Measurements from ENCODE around the gene OR1Q1.
"Not testable (repeated sequence)": the region's sequence is repeated elsewhere in the genome, so short reads cannot be mapped to it uniquely, and the experiment has no call there.

Gene OR1Q1

GRCh38 chr9:122614362-122614761 is at the start of gene OR1Q1:
Gene OR1Q1, plus strand, starts transcription at chr9:122614738. Its CDS starts 0 bp downstream, at chr9:122614738.
- Histone ChIP-seq H3K4me3 (ENCODE audit: low read length) (no peak within 1 kb of the TSS), H3K27me3 (ENCODE audit: insufficient read depth, low read length) (peaks cover 4% of the 10 kb centered on the region), H3K4me1 (ENCODE audit: insufficient read depth, low read length) (no peaks in the 10 kb centered on the region), H2AFZ (ENCODE audit: low read depth, low read length) (no peak within 1 kb of the TSS), H3K36me3 (ENCODE audit: insufficient read depth, low read length) (no peaks in the 10 kb centered on the region), H3K9me3 (ENCODE audit: low read length) (no peaks in the 10 kb centered on the region)

- Histone ChIP-seq H3K9me3 (ENCODE audit: low read length) (no peaks in the 10 kb centered on the region), H3K4me1 (ENCODE audit: insufficient read depth, low read length) (no peaks in the 10 kb centered on the region), H2AFZ (ENCODE audit: low read depth, low read length) (no peak overlapping the region), H3K4me3 (ENCODE audit: low read length) (no peak overlapping the region), H3K27me3 (ENCODE audit: insufficient read depth, low read length) (no peaks in the 10 kb centered on the region), H3K36me3 (ENCODE audit: insufficient read depth, low read length) (no peaks in the 10 kb centered on the region)
Measured at GRCh38 chr9:122567901-122568300, 46.6 kb upstream of the OR1Q1 start.

- Histone ChIP-seq H3K4me3 (ENCODE audit: low read length) (no peak overlapping the region), H3K36me3 (ENCODE audit: insufficient read depth, low read length) (no peaks in the 10 kb centered on the region), H3K9me3 (ENCODE audit: low read length) (no peaks in the 10 kb centered on the region)
Measured at GRCh38 chr9:122572456-122572855, 42.1 kb upstream of the OR1Q1 start.

GRCh38 chr9:122579874-122580273 is 34.7 kb upstream of the OR1Q1 start:
- Histone ChIP-seq H3K4me1 (ENCODE audit: insufficient read depth, low read length) (no peaks in the 10 kb centered on the region), H2AFZ (ENCODE audit: low read depth, low read length) (no peak overlapping the region), H3K4me3 (ENCODE audit: low read length) (no peak overlapping the region), H3K9me3 (ENCODE audit: low read length) (no peaks in the 10 kb centered on the region), H3K36me3 (ENCODE audit: insufficient read depth, low read length) (no peaks in the 10 kb centered on the region), H3K27me3 (ENCODE audit: insufficient read depth, low read length) (no peaks in the 10 kb centered on the region)

More at GRCh38 chr9:122572456-122572855, 42.1 kb upstream of the OR1Q1 start:
- H3K4me1 ChIP-seq (ENCODE audit: insufficient read depth, low read length) = no peaks in the 10 kb centered on the region
- H2AFZ ChIP-seq (ENCODE audit: low read depth, low read length) = no peak overlapping the region
- no peaks in the 10 kb centered on the region for H3K27me3 ChIP-seq (ENCODE audit: insufficient read depth, low read length)

GRCh38 chr9:122580360-122580759 is 34.2 kb upstream of the OR1Q1 start:
- Histone ChIP-seq H2AFZ (ENCODE audit: low read depth, low read length) (no peak overlapping the region), H3K9me3 (ENCODE audit: low read length) (no peaks in the 10 kb centered on the region), H3K4me1 (ENCODE audit: insufficient read depth, low read length) (no peaks in the 10 kb centered on the region)

GRCh38 chr9:122583284-122583683 is 31.3 kb upstream of the OR1Q1 start, which contains the start of gene OR1L8:
Gene OR1L8, minus strand, starts transcription at chr9:122583384. Its CDS starts 14,907 bp downstream, at chr9:122568477.
- not testable (repeated sequence) for H3K27me3 ChIP-seq (ENCODE audit: insufficient read depth, low read length); H3K9me3 ChIP-seq (ENCODE audit: low read length); H3K4me1 ChIP-seq (ENCODE audit: insufficient read depth, low read length); H2AFZ ChIP-seq (ENCODE audit: low read depth, low read length); H3K4me3 ChIP-seq (ENCODE audit: low read length); H3K36me3 ChIP-seq (ENCODE audit: insufficient read depth, low read length)

More at GRCh38 chr9:122580360-122580759, 34.2 kb upstream of the OR1Q1 start:
- Histone ChIP-seq H3K36me3 (ENCODE audit: insufficient read depth, low read length) (no peaks in the 10 kb centered on the region), H3K4me3 (ENCODE audit: low read length) (no peak overlapping the region), H3K27me3 (ENCODE audit: insufficient read depth, low read length) (no peaks in the 10 kb centered on the region)

GRCh38 chr9:122605691-122606090 is 8.8 kb upstream of the OR1Q1 start:
- Histone ChIP-seq H2AFZ (ENCODE audit: low read depth, low read length) (no peak overlapping the region), H3K27me3 (ENCODE audit: insufficient read depth, low read length) (peaks cover 4% of the 10 kb centered on the region), H3K9me3 (ENCODE audit: low read length) (no peaks in the 10 kb centered on the region), H3K4me3 (ENCODE audit: low read length) (no peak overlapping the region), H3K4me1 (ENCODE audit: insufficient read depth, low read length) (no peaks in the 10 kb centered on the region), H3K36me3 (ENCODE audit: insufficient read depth, low read length) (no peaks in the 10 kb centered on the region)

GRCh38 chr9:122606587-122606986 is 8.0 kb upstream of the OR1Q1 start:
- Histone ChIP-seq H3K4me1 (ENCODE audit: insufficient read depth, low read length) (no peaks in the 10 kb centered on the region), H3K9me3 (ENCODE audit: low read length) (no peaks in the 10 kb centered on the region), H3K27me3 (ENCODE audit: insufficient read depth, low read length) (peaks cover 4% of the 10 kb centered on the region), H3K4me3 (ENCODE audit: low read length) (no peak overlapping the region), H2AFZ (ENCODE audit: low read depth, low read length) (no peak overlapping the region), H3K36me3 (ENCODE audit: insufficient read depth, low read length) (no peaks in the 10 kb centered on the region)

- Histone ChIP-seq H3K4me1 (ENCODE audit: insufficient read depth, low read length) (no peaks in the 10 kb centered on the region), H2AFZ (ENCODE audit: low read depth, low read length) (no peak overlapping the region), H3K36me3 (ENCODE audit: insufficient read depth, low read length) (no peaks in the 10 kb centered on the region), H3K4me3 (ENCODE audit: low read length) (no peak overlapping the region), H3K9me3 (ENCODE audit: low read length) (no peaks in the 10 kb centered on the region), H3K27me3 (ENCODE audit: insufficient read depth, low read length) (peaks cover 4% of the 10 kb centered on the region)
Measured at GRCh38 chr9:122609804-122610203, 4.7 kb upstream of the OR1Q1 start.

- Histone ChIP-seq H3K4me1 (ENCODE audit: insufficient read depth, low read length) (no peaks in the 10 kb centered on the region), H3K4me3 (ENCODE audit: low read length) (no peak overlapping the region)
Measured at GRCh38 chr9:122619996-122620395, 5.5 kb downstream of the OR1Q1 start.

GRCh38 chr9:122642226-122642625 is 27.7 kb downstream of the OR1Q1 start:
- no peaks in the 10 kb centered on the region for H3K9me3 ChIP-seq (ENCODE audit: low read length)
- no peaks in the 10 kb centered on the region for H3K4me1 ChIP-seq (ENCODE audit: insufficient read depth, low read length)
- H3K36me3 ChIP-seq (ENCODE audit: insufficient read depth, low read length) = no peaks in the 10 kb centered on the region
- no peaks in the 10 kb centered on the region for H3K27me3 ChIP-seq (ENCODE audit: insufficient read depth, low read length)
- H2AFZ ChIP-seq (ENCODE audit: low read depth, low read length) = no peak overlapping the region
- no peak overlapping the region for H3K4me3 ChIP-seq (ENCODE audit: low read length)

More at GRCh38 chr9:122619996-122620395, 5.5 kb downstream of the OR1Q1 start:
- H3K36me3 ChIP-seq (ENCODE audit: insufficient read depth, low read length) = no peaks in the 10 kb centered on the region
- no peaks in the 10 kb centered on the region for H3K27me3 ChIP-seq (ENCODE audit: insufficient read depth, low read length)
- no peaks in the 10 kb centered on the region for H3K9me3 ChIP-seq (ENCODE audit: low read length)
- H2AFZ ChIP-seq (ENCODE audit: low read depth, low read length) = no peak overlapping the region

- Histone ChIP-seq H3K9me3 (ENCODE audit: low read length) (no peaks in the 10 kb centered on the region), H2AFZ (ENCODE audit: low read depth, low read length) (no peak overlapping the region), H3K4me3 (ENCODE audit: low read length) (no peak overlapping the region), H3K27me3 (ENCODE audit: insufficient read depth, low read length) (peaks cover 3% of the 10 kb centered on the region), H3K4me1 (ENCODE audit: insufficient read depth, low read length) (no peaks in the 10 kb centered on the region), H3K36me3 (ENCODE audit: insufficient read depth, low read length) (no peaks in the 10 kb centered on the region)
Measured at GRCh38 chr9:122656378-122656777, 41.8 kb downstream of the OR1Q1 start.

GRCh38 chr9:122657527-122657926 is 43.0 kb downstream of the OR1Q1 start, which contains the start of gene OR1B1:
Gene OR1B1, minus strand, starts transcription at chr9:122657627.
- H3K9me3 ChIP-seq (ENCODE audit: low read length) = no peaks in the 10 kb centered on the region
- H3K4me3 ChIP-seq (ENCODE audit: low read length) = no peak within 1 kb of the TSS
- H3K4me1 ChIP-seq (ENCODE audit: insufficient read depth, low read length) = no peaks in the 10 kb centered on the region
- peaks cover 13% of the 10 kb centered on the region for H3K27me3 ChIP-seq (ENCODE audit: insufficient read depth, low read length)
- H3K36me3 ChIP-seq (ENCODE audit: insufficient read depth, low read length) = no peaks in the 10 kb centered on the region
- H2AFZ ChIP-seq (ENCODE audit: low read depth, low read length) = no peak within 1 kb of the TSS

GRCh38 chr9:122661416-122661815 is 46.9 kb downstream of the OR1Q1 start, which contains the start of gene OR1L1:
Gene OR1L1, plus strand, starts transcription at chr9:122661716. Its CDS starts 0 bp downstream, at chr9:122661716.
- H3K36me3 ChIP-seq (ENCODE audit: insufficient read depth, low read length) = no peaks in the 10 kb centered on the region
- H3K9me3 ChIP-seq (ENCODE audit: low read length) = no peaks in the 10 kb centered on the region
- H2AFZ ChIP-seq (ENCODE audit: low read depth, low read length) = no peak within 1 kb of the TSS
- no peaks in the 10 kb centered on the region for H3K4me1 ChIP-seq (ENCODE audit: insufficient read depth, low read length)
- H3K27me3 ChIP-seq (ENCODE audit: insufficient read depth, low read length) = peaks cover 16% of the 10 kb centered on the region
- H3K4me3 ChIP-seq (ENCODE audit: low read length) = no peak within 1 kb of the TSS

All from neuron (in vitro differentiated cells).